ENCODE data around the gene HMGN5. TPM values are rescaled to one million over a fixed set of nuclear protein-coding genes. Genes with fewer than 3 reads are reported as not detected.

Gene HMGN5
- total and polyA plus RNA-seq, 7 donors, result 5.3 to 23.5 (median 11.8) TPM

- no peaks in the 10 kb centered on the region for H3K36me3 ChIP-seq
- no peaks in the 10 kb centered on the region for H3K9me3 ChIP-seq
- intact Hi-C loops (cut with DNase I), result no loop called here
- no peaks in the 10 kb centered on the region for H3K27me3 ChIP-seq
- H3K4me1 ChIP-seq, result peaks cover 0 to 12% (median 7%) of the 10 kb centered on the region in 4 donors
- no peak for DNase-seq
- 71 to 92% methylated on average over 1 of the region's 1 CpG for WGBS, 2 donors
- H3K4me3 ChIP-seq, result no peak overlapping the region
- TF ChIP-seq POLR2A (IDR thresholded peaks at IDR 0.05) (no peak), POLR2AphosphoS5 (IDR thresholded peaks at IDR 0.05) (no peak), EP300 (IDR thresholded peaks at IDR 0.05) (no peak)
- TF ChIP-seq, protein P1, sequence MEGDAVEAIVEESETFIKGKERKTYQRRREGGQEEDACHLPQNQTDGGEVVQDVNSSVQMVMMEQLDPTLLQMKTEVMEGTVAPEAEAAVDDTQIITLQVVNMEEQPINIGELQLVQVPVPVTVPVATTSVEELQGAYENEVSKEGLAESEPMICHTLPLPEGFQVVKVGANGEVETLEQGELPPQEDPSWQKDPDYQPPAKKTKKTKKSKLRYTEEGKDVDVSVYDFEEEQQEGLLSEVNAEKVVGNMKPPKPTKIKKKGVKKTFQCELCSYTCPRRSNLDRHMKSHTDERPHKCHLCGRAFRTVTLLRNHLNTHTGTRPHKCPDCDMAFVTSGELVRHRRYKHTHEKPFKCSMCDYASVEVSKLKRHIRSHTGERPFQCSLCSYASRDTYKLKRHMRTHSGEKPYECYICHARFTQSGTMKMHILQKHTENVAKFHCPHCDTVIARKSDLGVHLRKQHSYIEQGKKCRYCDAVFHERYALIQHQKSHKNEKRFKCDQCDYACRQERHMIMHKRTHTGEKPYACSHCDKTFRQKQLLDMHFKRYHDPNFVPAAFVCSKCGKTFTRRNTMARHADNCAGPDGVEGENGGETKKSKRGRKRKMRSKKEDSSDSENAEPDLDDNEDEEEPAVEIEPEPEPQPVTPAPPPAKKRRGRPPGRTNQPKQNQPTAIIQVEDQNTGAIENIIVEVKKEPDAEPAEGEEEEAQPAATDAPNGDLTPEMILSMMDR (IDR thresholded peaks at IDR 0.05), result no peak
- peak overlapping the region in 1 of 4 donors; percentile 19 for H3K27ac ChIP-seq
These were observed 14.0 kb upstream of the HMGN5 start for GRCh38 chrX:81215685-81216084.

GRCh38 chrX:81208916-81209315 is 7.2 kb upstream of the HMGN5 start:
- DNase-seq, result no peak

GRCh38 chrX:81206476-81206875 is 4.8 kb upstream of the HMGN5 start:
- peak overlapping the region in 2 of 4 donors; percentile 32 to 47 for H3K27ac ChIP-seq
- no peak for DNase-seq
- no peak overlapping the region for H3K4me3 ChIP-seq
- no peaks in the 10 kb centered on the region for H3K9me3 ChIP-seq
- H3K4me1 ChIP-seq, result peaks cover 0 to 31% (median 9%) of the 10 kb centered on the region in 4 donors
- TF ChIP-seq POLR2AphosphoS5 (IDR thresholded peaks at IDR 0.05) (no peak), EP300 (IDR thresholded peaks at IDR 0.05) (no peak), POLR2A (IDR thresholded peaks at IDR 0.05) (no peak)
- TF ChIP-seq, protein P1 (IDR thresholded peaks at IDR 0.05), result no peak
- intact Hi-C loops (cut with DNase I), result loop anchor here (10.0 kb wide), 1 partner anchor 168 kb away; no protein-coding TSS in a partner anchor
- no peaks in the 10 kb centered on the region for H3K36me3 ChIP-seq
- no peaks in the 10 kb centered on the region for H3K27me3 ChIP-seq
- 9 to 13% methylated on average over 1 of the region's 1 CpG for WGBS, 2 donors

More at GRCh38 chrX:81208916-81209315, 7.2 kb upstream of the HMGN5 start:
- Histone ChIP-seq H3K4me3 (no peak overlapping the region), H3K9me3 (no peaks in the 10 kb centered on the region), H3K27ac (peak overlapping the region in 3 of 4 donors; percentile 31 to 65 (median 53)), H3K27me3 (no peaks in the 10 kb centered on the region), H3K36me3 (no peaks in the 10 kb centered on the region), H3K4me1 (peaks cover 0 to 31% (median 9%) of the 10 kb centered on the region in 4 donors)
- 90 to 95% methylated on average over 8 of the region's 8 CpGs for WGBS, 2 donors
- intact Hi-C loops (cut with DNase I), result loop anchor here (10.0 kb wide), 1 partner anchor 166 kb away; no protein-coding TSS in a partner anchor
- TF ChIP-seq, protein P1 (IDR thresholded peaks at IDR 0.05), result no peak
- TF ChIP-seq POLR2A (IDR thresholded peaks at IDR 0.05), result no peak
- TF ChIP-seq EP300 (IDR thresholded peaks at IDR 0.05), result no peak
- TF ChIP-seq POLR2AphosphoS5 (IDR thresholded peaks at IDR 0.05), result no peak

DNA sequence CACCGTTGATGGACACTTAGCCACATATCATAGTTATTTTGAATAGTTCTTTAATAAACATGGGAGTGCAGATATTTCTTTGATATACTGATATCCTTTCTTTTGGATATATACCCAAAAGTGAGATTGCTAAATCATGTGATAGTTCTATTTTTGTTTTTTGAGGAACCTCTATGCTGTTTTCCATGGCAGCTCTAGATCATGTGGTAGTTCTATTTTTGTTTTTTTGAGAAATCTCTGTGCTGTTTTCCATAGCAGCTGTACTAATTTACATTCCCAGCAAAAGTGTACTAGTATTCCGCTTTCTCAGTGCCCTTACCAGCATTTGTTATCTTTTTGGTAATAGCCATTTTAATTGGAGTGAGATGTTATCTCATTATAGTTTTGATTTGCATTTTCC is 3.8 kb upstream of the HMGN5 start:
- H3K9me3 ChIP-seq, result no peaks in the 10 kb centered on the region
- intact Hi-C loops (cut with DNase I), result loop anchor here (10.0 kb wide), 1 partner anchor 169 kb away; no protein-coding TSS in a partner anchor
- H3K36me3 ChIP-seq, result no peaks in the 10 kb centered on the region
- H3K4me3 ChIP-seq, result no peak overlapping the region
- H3K27ac ChIP-seq, result peak overlapping the region in 2 of 4 donors; percentile 32 to 47
- WGBS, 2 donors, result 84 to 91% methylated on average over 2 of the region's 2 CpGs
- DNase-seq, result no peak
- peaks cover 0 to 31% (median 9%) of the 10 kb centered on the region in 4 donors for H3K4me1 ChIP-seq
- no peaks in the 10 kb centered on the region for H3K27me3 ChIP-seq
- TF ChIP-seq EP300 (IDR thresholded peaks at IDR 0.05), result no peak
- no peak for TF ChIP-seq POLR2AphosphoS5 (IDR thresholded peaks at IDR 0.05)
- TF ChIP-seq POLR2A (IDR thresholded peaks at IDR 0.05), result no peak
- TF ChIP-seq, protein P1 (IDR thresholded peaks at IDR 0.05), result no peak
